OCI-LY3 (cell line): ENCODE results near the gene POU2F1.

ENCODE experiments used
- H2AFZ ChIP-seq: fragments of 200-600, 300-600 bp; shearing (Covaris generic); 2 replicates; pipeline ENCODE4 v1.6.0; 2014; ENCODE audit warnings: antibody characterized with exemption, low read depth, low read length
- H3K27ac ChIP-seq: fragments of 200-600, 300-600 bp; sonication (generic); 2 replicates; pipeline ENCODE4 v1.5.1; 2014; ENCODE audit warnings: mild to moderate bottlenecking, low read length, moderate library complexity, mixed read lengths
- H3K27me3 ChIP-seq: fragments of 200-600, 300-600 bp; sonication (generic); 2 replicates; pipeline ENCODE4 v1.6.1; 2014; ENCODE audit warnings: low read depth, low read length, mixed read lengths
- H3K36me3 ChIP-seq: fragments of 200-600, 300-600 bp; sonication (generic); replicated peaks from 2 replicates; pipeline ENCODE3; 2014; ENCODE audit warnings: low read depth, low read length, mixed read lengths
- H3K4me1 ChIP-seq: fragments of 300-600, 200-600 bp; sonication (generic); 2 replicates; pipeline ENCODE4 v1.6.1; 2014; ENCODE audit warnings: low read length, mixed read lengths
- H3K4me2 ChIP-seq: fragments of 200-600, 300-600 bp; sonication (generic); 2 replicates; pipeline ENCODE4 v1.6.1; 2014; ENCODE audit warnings: low read length, mixed read lengths
- H3K4me3 ChIP-seq: fragments of 300-600, 200-600 bp; sonication (generic); 2 replicates; pipeline ENCODE4 v1.5.1; 2014; ENCODE audit warnings: antibody characterized with exemption, mild to moderate bottlenecking, low read length, moderate library complexity
- H3K79me2 ChIP-seq: fragments of 300-600, 200-600 bp; shearing (Covaris generic); 2 replicates; pipeline ENCODE4 v1.6.1; 2014; ENCODE audit warnings: mild to moderate bottlenecking, low read length, mixed read lengths
- H3K9ac ChIP-seq: fragments of 300-600, 200-600 bp; shearing (Covaris generic); 2 replicates; pipeline ENCODE4 v1.6.0; 2014; ENCODE audit warnings: mild to moderate bottlenecking, low read length, moderate library complexity
- H3K9me3 ChIP-seq: fragments of 200-600, 300-600 bp; shearing (Covaris generic); 2 replicates; pipeline ENCODE4 v1.6.1; 2014; ENCODE audit warnings: low read length, mixed read lengths; ENCODE audit not compliant: insufficient read depth
- H4K20me1 ChIP-seq: fragments of 200-600, 300-600 bp; sonication (generic); 2 replicates; pipeline ENCODE4 v1.6.1; 2016; ENCODE audit warnings: low read length, mixed read lengths; ENCODE audit not compliant: insufficient read depth
- CTCF ChIP-seq: fragments of 200-600, 300-600 bp; sonication (generic); IDR thresholded peaks from 2 replicates; pipeline ENCODE4 v1.5.1; 2014; ENCODE audit warnings: antibody characterized with exemption, low read length, low read depth
- EZH2phosphoT487 ChIP-seq: fragments of 200-600 bp; shearing (Covaris generic); IDR thresholded peaks from 2 replicates; pipeline ENCODE4 v1.6.1; 2018; ENCODE audit warnings: antibody characterized with exemption, mixed run types, low read depth

POU2F1 gene

GRCh38 chr1:167441222-167441621 lies 220.5 kb downstream of the POU2F1 start:
- Histone ChIP-seq H3K27me3 (peaks cover 19% of the 10 kb centered on the region), H3K4me1 (no peaks in the 10 kb centered on the region), H3K27ac (no peak overlapping the region), H3K9me3 (no peaks in the 10 kb centered on the region), H3K79me2 (no peaks in the 10 kb centered on the region), H4K20me1 (no peaks in the 10 kb centered on the region), H2AFZ (no peak overlapping the region), H3K4me2 (no peak overlapping the region), H3K4me3 (no peak overlapping the region), H3K9ac (no peak overlapping the region), H3K36me3 (no peaks in the 10 kb centered on the region)
- no peak for TF ChIP-seq EZH2phosphoT487
- TF ChIP-seq CTCF = no peak

- H3K4me3 ChIP-seq = no peak overlapping the region
- H3K79me2 ChIP-seq = no peaks in the 10 kb centered on the region
- no peak overlapping the region for H2AFZ ChIP-seq
- no peaks in the 10 kb centered on the region for H3K36me3 ChIP-seq
- H3K9ac ChIP-seq = no peak overlapping the region
- peaks cover 16% of the 10 kb centered on the region for H3K27me3 ChIP-seq
- no peaks in the 10 kb centered on the region for H4K20me1 ChIP-seq
- TF ChIP-seq CTCF = peak; percentile 98
- no peak for TF ChIP-seq EZH2phosphoT487
- peaks cover under 1% of the 10 kb centered on the region; the same call in 1 of the 2 replicates for H3K4me1 ChIP-seq
- no peak overlapping the region for H3K27ac ChIP-seq
- H3K9me3 ChIP-seq = no peaks in the 10 kb centered on the region
- no peak overlapping the region for H3K4me2 ChIP-seq
Measured at GRCh38 chr1:167442142-167442848, 221.6 kb downstream of the POU2F1 start.

- H3K36me3 ChIP-seq = no peaks in the 10 kb centered on the region
- peaks cover 7% of the 10 kb centered on the region for H3K4me1 ChIP-seq
- H2AFZ ChIP-seq = no peak overlapping the region
- H3K4me2 ChIP-seq = no peak overlapping the region
- no peak overlapping the region for H3K9ac ChIP-seq
- no peak overlapping the region for H3K4me3 ChIP-seq
- peaks cover 13% of the 10 kb centered on the region for H3K27me3 ChIP-seq
- H4K20me1 ChIP-seq = no peaks in the 10 kb centered on the region
- H3K79me2 ChIP-seq = no peaks in the 10 kb centered on the region
- H3K9me3 ChIP-seq = no peaks in the 10 kb centered on the region
- no peak for TF ChIP-seq EZH2phosphoT487
- TF ChIP-seq CTCF = no peak
- no peak overlapping the region for H3K27ac ChIP-seq
Measured at GRCh38 chr1:167442854-167443565, 222.3 kb downstream of the POU2F1 start.

- no peak overlapping the region for H3K4me2 ChIP-seq
- peaks cover 11% of the 10 kb centered on the region for H3K4me1 ChIP-seq
- no peak overlapping the region for H3K9ac ChIP-seq
- H3K79me2 ChIP-seq = no peaks in the 10 kb centered on the region
- TF ChIP-seq EZH2phosphoT487 (no peak), CTCF (no peak)
- H3K27ac ChIP-seq = no peak overlapping the region
- H4K20me1 ChIP-seq = no peaks in the 10 kb centered on the region
- no peaks in the 10 kb centered on the region for H3K36me3 ChIP-seq
- no peak overlapping the region for H2AFZ ChIP-seq
- H3K27me3 ChIP-seq = peaks cover 5% of the 10 kb centered on the region; the same call in 1 of the 2 replicates
- no peaks in the 10 kb centered on the region for H3K9me3 ChIP-seq
- H3K4me3 ChIP-seq = no peak overlapping the region
Measured at GRCh38 chr1:167443757-167444156, 223.1 kb downstream of the POU2F1 start.
